CD4-positive, alpha-beta T cell treated with Interleukin-4 for 4 hours (primary cell): ENCODE data around the gene ABCA10.
"Not testable (repeated sequence)": the region's sequence is repeated elsewhere in the genome, so short reads cannot be mapped to it uniquely, and the experiment has no call there.

Experiments
- DNase-seq: peaks from one replicate; pipeline ENCODE4 v3.0.0-alpha.2; 2020

The ABCA10 gene

DNA sequence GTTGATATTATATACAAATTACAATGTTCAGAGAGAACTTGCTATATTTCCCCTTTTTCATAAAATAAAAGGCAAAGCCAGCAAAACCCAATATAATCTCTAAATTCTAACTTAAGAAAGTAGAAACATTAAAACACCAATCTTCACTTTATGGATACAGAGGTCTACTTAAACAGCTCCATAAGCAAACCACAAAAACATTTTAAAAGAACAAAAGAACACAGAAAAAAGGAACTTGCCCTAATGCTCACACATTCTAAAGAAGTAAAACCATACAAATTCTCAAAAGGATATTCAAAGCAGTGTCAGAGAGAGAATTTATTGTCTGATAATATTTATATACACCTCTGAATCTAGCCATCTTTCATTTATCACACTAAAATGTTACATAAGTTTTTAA, 606 bp downstream of the ABCA10 start:
- DNase-seq = no peak

DNA sequence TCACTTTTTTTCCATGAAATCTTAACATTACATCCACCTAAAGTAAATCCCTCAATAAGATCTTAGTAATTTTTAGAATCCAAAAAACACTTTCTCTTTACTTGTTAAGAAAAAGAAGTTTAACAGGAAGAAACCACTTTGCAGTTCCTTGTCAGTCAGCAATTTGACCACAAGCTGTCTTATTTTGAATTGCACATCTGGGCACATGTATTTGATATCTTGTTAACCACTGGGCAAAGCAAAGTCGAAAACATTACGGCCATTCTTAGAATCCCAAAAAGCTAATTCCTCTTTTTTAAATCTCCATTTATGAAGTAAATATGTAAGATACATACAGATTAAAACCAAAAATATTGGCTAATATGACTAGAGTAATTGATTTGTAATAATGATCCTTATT, 1.1 kb downstream of the ABCA10 start:
- no peak for DNase-seq

DNA sequence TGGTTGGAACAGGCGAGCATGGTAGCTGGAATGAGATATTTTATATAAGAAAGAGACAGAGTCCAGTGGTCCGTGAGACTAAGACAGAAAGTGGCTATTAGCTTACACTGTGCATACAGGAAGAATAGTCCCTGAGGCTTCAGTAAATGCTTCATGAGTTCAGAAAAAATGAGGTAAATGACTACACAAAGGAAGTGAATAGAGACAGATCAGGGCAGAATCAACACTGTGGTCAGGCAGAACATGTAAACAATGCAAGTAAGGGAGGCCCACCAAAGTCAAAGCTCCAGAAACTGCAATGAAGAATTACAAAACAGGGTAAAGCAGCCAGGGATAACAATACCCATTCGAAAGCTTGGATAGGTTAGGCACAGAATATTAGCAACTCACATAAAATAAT, 4.8 kb downstream of the ABCA10 start:
- no peak for DNase-seq

DNA sequence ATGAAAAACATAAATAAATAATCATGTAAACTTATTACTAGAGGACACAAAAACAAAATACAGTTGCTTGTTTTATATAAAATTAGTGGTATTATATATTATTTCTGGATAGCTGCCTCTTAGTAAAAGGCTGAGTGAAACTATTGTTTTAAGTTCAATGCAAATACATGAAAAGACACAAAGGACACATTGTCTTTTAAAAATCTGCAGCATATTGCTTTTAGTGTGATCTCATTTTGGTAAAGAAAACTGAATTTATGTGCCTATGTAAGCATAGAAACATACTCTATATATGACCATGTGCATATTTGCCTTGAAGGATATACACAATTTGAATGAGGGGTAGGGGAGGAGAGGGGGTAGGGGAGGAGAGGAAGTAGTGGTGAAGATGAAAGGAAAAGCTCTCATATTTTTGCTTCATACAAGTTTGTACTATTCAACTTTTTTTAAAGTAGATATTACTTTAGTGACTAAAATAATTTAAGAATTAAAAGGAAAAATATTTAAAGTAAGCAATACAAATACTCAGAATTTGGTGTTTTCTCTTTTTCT, 5.8 kb downstream of the ABCA10 start:
- no peak for DNase-seq

DNA sequence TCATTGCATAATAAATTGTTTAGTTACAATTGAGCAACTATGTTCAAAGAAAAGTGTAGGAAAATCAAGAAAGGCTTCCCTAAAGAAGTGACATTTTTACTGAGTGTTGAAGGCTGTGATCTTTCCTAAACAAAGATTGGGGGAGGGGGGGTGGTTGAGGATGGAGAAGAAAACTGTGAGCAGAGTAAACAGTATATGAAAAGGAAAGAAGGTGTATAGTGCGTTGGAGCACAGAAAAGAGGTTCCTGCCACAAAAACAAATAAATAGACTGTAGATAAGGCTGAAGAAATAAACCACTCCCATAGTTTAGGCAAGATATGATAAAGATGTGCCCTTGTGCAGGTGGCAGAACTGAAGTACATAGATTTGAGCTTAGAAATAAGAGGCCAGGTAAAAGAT, 8.5 kb downstream of the ABCA10 start:
- DNase-seq = no peak

DNA sequence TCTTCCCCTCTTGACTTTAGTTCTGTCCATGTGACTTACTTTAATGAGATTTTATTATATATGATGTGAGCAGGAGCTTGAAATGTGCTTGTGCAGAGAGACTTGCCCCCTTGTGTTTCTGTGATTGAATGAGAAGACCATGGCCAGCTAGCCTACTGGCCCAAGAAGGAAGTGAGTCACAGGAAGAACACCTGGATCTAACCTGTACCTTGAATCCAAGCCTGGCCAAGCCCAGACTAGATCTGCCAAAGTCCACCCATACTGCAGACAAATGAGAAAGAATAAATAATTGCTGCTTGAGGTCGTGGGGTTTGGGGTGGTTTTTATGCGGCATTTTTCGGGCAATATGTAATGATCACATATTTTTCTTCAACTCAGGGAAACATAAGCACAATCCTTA, 9.6 kb downstream of the ABCA10 start:
- DNase-seq = no peak

DNA sequence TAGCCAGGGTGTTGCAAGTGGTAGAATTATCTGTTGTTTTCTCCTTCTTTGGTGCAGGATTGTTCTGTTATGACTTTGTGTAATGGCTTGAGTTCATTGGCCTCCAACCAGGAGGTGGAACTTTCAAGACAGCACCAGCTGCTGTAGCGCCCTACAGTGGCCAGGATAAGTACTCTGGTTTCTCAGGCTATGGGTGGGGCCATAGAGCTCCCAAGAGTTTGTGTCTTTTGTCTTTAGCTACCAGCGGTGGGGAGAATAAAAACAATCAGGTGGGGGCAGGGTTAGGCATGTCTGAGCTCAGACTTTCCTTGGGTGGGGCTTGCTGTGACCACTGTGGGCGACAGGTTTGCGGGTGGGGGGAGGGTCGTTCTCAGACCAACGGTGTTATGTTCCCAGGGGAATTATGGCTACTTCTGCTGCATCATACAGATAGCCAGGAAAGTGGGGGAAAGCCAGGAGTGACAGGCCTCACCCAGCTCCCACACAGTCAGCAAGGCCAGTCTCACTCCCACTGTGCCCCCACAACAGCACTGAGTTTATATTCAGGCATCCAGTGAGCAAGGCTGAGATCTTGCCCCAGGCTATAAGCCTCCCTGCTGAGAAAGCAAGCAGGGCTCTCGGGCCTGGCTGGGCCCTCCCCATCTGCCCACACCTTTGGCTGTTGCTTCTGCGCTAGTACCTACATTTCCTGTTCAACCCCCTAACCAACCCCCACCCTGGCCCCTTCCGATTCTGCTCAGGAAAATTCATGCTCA, 15.4 kb downstream of the ABCA10 start:
- no peak for DNase-seq

DNA sequence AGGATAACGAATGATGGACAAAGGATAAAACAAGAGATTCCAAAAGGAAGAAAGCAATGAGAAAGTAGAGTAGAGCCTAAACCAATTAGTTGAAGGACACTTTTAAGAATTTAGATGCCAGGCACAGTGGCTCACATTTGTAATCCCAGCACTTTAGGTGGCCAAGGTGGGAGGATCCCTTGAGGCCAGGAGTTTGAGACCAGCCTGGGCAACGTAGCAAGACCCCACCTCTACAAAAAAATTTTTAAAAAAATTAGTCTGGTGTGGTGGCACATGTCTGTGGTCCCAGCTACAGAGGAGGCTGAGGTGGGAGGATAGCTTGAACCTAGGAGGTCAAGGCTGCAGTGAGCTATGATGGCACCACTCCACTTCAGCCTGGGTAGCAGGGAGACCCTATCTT, 20.0 kb downstream of the ABCA10 start:
- DNase-seq = no peak

DNA sequence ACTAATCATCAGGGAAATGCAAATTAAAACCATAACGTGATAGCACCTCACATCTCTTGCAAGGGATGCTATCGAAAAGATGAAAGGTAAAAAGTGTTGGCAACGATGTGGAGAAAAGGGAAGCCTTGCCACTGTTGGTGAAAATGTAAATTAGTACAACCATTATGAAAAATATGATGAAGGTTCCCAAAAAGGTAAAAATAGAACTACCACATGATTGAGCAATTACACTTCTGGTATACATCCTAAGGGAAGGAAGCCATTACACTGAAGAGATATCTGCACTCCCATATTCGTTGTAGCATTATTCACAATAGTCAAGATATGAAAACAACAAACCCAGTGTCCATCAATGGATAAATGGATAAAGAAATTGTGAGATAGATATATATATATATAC, 21.5 kb downstream of the ABCA10 start:
- no peak for DNase-seq

DNA sequence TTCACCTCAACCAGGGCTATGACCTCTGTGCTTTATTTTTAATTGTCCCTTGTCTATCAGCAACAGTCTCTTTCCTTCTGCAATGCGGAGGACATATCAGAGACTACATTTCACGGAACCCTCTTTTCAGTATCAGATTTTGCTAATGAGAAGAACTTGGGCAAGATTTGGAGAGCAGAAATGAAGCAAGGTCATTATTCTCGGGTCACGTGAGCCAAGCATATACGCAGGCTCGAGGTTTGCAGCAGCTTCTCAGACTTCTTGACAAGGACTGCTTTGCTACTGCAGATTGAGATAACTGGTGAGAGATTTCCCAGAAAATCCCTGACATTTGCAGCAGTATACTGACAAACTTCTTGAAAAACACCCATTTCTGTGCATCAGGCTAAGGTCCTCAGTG, 30.4 kb downstream of the ABCA10 start:
- DNase-seq = no peak

DNA sequence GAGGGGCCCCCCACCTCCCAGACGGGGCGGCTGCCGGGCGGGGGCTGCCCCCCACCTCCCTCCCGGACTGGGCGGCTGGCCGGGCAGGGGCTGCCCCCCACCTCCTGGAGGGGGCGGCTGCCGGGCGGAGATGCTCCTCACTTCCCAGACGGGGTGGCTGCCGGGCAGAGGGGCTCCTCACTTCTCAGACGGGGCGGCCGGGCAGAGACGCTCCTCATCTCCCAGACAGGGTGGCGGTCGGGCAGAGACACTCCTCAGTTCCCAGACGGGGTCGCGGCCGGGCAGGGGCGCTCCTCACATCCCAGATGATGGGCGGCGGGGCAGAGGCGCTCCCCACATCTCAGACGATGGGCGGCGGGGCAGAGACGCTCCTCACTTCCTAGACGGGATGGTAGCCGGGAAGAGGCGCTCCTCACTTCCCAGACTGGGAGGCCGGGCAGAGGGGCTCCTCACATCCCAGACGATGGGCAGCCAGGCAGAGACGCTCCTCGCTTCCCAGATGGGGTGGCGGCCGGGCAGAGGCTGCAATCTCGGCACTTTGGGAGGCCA, 32.4 kb downstream of the ABCA10 start:
- DNase-seq = not testable (repeated sequence)

DNA sequence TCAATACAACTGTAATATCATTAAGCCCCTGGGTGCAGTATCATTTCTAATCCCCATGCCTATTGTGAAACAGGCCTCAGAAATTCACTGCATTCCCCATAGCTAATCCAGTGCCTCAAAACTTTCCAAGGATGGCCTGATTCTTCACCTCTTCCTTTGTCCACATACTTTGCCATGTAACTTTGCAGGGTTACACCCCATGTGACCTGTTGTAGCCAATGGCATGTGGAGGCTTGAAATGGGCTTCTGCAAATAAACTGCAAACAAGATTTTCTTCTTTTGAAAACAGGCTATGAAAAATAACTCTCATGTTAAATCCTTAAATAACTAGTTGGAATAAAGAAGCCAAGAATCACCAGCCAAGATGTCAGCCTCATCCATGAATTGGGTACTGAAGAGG, 35.9 kb downstream of the ABCA10 start:
- no peak for DNase-seq

DNA sequence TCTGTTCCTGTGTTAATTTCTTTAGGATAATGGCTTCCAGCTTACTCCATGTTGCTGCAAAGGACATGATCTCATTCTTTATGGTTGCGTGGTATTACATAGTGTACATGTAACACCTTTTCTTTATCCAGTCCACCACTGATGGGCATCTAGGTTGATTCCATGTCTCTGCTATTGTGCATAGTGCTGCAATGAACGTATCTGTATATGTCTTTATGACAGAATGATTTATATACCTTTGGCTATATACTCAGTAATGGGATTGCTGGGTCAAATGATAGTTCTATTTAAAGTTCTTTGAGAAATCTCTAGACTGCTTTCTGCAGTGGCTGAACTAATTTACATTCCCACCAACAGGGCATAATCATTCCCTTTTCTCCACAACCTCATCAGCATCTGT, 39.8 kb downstream of the ABCA10 start:
- no peak for DNase-seq

DNA sequence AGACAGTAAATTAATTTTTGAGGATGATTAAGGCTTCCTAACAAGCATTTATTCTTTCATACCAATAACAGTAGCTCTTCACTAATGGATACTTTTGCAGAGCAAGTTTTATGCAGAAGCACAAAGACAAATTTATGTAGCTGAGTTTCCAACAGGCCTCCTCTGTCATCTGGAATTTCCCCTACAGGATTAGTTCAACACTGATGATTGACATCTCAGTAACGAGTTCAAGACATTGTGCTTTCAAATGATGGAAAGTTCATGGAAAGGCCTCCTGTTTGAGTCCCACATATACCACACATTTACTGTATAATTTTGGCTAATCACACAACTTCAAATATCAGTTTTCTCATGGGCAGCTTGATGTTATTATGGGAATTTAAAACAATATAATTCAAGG, 40.6 kb downstream of the ABCA10 start:
- DNase-seq = no peak

DNA sequence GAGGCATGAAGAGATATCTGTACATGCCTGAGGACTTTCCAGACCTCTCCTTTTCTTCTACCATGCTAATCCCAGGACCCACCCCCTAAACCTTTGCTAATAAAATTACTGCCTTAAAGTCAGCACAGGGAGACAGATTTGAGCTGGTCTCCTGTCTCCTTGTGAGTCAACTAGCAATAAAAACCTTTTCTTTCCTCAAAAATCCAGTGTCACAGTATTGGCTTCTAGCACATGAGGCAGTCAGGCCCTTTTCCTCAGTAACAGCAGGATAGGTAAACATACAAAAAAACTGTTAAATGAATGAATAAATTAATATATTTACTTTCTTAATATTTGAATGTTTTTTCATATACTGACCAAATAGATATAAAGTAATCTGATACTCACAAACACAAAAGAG, 41.3 kb downstream of the ABCA10 start:
- DNase-seq = no peak

DNA sequence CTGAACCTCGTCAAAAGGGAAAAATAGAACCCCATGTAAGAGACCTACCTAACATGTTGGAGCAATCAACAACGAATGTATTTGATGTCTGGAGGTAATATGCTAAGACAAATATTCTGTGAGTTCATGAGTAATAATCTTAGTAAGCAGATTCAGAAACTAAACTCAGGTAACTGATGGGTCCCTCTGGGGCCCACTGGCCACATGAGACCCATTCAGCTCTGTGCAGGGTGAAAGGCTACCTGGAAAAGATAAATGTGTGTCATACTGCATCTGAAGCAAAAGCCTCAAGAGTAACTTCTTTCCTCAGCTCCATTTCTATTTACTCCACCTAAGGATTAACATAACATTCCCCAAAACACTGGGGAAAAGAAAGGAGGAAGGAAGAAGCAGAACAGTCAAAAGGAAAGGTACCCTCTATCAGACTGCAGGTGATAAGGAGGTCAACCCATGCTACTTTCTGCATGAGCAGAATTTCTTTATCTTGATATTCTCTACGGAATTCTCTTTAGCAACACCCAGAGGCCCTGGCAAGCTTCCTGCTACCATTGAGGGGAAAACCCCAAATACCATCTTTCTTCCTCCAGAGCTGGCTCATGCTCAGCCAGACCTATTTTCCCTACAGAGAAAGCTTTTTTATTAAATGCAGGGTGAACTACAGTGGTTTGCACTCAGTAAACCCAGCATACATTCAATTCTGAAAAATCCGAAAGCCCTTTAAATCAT, 49.2 kb downstream of the ABCA10 start:
- DNase-seq = no peak

DNA sequence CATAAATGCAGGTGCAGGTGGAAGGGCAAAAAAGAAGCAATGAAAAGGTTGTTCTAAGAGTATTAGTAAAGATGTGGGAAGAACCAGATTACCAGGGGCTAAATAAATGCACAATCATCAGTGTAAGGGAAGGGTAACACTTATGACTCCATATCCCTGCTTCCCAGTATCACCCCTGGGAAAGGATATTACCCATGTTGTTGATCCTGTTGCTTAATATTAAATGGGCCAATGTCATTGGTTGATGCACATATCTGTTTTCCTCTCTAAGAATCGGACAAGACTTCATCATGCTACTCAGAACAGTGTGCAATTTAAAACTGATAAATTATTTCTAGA, 52.2 kb downstream of the ABCA10 start:
- no peak for DNase-seq

DNA sequence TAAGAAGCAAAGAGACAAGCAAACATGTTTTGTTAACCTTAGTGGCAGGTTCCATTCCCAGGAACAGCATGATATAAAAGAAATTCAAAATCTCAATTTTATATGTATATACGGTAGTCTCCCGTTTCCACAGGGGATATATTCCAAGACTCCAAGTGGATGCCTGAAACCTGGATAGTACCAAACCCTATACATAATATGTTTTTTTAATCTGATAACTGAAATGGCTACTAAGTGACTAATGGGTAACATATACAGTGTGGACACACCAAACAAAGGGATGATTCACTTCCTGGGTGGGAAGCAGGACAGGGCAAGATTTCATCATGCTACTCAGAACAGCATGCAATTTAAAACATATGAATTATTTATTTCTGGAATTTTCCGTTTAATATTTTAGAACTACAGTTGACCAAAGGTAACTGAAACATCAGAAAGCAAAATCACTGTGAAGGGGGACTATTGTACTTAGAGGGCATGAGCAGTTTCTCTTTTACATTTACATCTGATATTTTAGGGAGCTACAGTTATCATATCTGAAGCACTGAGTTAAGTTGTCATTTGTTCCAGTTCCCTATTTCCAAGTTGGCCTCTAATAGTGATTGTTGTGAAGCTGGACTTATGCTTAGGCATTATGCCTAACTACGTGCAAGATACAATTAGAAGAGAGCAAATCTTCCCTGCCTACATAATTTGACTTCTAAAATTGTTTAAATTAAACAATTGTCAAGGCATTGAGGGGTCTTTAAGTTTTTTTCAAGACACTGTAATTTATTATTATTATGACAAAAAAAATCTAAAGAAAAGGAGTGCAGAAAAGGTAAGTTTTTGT, 52.8 kb downstream of the ABCA10 start:
- DNase-seq = peak; percentile 5

DNA sequence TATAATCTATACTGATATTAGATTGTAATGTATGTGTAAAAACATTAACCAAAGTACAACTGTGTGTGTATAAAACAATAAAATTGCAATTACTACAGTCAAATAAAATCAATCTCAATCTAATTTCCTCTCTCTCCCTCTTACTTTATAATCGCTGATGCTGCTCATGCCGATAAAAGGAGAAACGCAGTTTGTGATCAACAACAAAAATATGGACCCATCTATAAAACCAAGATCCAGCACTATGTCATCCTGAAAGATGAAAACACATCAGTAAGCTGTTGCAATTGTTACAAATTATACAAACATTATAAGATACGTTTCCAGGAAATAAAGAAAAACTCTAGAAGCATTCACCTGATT, 53.4 kb downstream of the ABCA10 start:
- DNase-seq = no peak

DNA sequence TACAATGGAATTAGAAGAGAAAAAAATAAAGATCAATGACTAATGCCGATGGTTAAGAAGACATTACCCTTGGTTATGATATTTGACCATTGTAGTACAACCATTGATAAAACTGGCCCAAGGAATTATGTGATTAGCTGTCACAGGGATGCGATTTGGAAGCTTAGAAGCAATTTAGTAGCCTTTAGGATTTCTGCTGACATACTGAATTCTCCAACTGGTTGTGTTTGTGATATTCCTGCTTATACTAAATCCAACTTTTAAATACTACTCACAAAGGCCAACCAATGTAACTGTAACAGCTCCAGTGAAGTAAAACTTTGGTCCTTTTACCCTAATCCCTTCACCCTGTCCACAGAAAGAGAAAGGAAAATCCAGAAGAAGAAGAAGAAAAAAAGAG, 55.5 kb downstream of the ABCA10 start:
- DNase-seq = no peak

DNA sequence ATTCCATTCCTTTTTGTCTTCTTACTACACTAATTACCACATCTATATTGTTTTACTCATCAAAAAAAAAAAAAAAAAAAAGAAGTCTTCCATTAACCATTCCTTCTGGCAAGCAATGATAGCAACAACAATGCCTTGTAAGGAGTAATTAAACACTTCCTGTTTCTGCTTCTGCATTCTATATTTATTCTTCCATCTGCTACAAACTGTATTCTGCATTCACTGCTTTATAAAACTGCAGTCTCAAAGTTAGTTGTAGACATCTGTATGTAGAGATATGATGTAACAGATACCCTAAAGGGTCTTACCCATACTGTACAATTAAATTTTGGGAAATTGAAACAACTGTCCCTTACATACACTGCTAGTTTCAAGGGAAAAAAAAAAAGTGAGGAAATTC, 58.2 kb downstream of the ABCA10 start:
- DNase-seq = no peak

DNA sequence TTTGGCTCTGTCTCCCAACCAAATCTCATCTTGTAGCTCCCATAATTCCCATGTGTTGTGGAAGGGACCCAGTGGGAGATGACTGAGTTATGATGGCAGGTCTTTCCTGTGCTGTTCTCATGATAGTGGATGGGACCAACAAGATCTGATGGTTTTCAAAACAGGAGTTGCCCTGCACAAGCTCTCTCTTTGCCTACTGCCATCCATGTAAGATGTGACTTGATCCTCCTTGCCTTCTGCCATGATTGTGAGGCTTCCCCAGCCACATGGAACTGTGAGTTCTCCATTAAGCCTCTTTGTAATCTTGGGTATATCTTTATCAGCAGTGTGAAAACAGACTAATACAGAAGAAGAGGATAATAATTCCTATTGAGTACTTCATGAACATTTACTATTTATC, 60.0 kb downstream of the ABCA10 start:
- DNase-seq = not testable (repeated sequence)

DNA sequence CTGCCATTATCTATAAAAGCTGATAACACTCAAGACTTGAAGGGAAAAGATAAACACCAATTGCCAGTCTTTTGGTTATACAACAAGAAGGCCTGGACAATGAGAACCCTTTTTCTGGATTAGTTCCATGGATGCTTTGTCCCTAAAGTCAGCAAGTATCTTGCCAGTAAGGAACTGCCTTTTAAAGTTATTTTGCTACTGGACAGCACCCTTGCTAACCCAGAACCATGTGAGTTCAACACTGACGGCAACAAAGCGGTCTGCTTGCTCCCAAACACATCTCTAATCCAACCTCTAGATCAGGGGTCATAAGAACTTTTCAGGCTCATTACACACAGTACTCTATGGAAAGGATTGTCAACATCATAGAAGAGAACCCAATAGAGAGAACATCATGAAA, 61.7 kb downstream of the ABCA10 start:
- DNase-seq = no peak

DNA sequence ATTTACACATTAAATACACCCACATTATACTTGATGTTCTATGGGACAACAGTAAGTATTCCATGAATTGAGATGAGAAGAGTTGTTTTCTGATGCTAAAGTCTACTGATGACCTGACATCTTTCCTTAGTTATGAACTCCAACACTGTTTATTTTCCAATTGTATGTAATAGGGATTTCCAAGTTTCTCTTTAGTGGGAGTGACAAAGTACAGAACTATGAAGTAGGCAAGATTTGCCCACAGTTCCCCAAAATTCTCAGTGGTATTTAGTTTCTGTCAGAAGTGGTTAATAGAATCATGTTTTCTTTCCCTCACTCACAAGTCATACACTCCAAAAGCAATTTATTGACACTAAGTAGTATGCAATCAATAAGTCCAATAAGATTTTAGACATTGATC, 64.4 kb downstream of the ABCA10 start:
- no peak for DNase-seq
